K562 (cell line): ENCODE results near the gene GNG3. TPM values are rescaled to one million over a fixed set of nuclear protein-coding genes. Genes with fewer than 3 reads are reported as not detected.

ENCODE experiments used
- ATAC-seq: fragments of 200-7000 bp; cut with Tn5 transposase; 3 replicates; pipeline ENCODE4 v1.9.1; 2020; ENCODE audit warnings: moderate library complexity
- BruUV-seq: library from RNA; stranded (reverse); fragments of 400-500 nt; replicated peaks from 2 replicates; lab custom pipeline; 2021; lab: Mats Ljungman, UMichigan
- CTCF ChIA-PET: fragments of 300-600 bp; formaldehyde crosslinking; extraction: SDS; loops from one replicate; lab custom pipeline; 2021; ENCODE audit warnings: low intra/inter-chr PET ratio; lab: Yijun Ruan, JAX
- POLR2A ChIA-PET: fragments of 300-600, 350-650 bp; sonication (Branson Sonifier 250); formaldehyde crosslinking; extraction: SDS; loops from one replicate; lab custom pipeline; 2021; ENCODE audit warnings: antibody characterized with exemption, inconsistent platforms; lab: Yijun Ruan, JAX
- DNase-seq, 4 experiments: peaks; one replicate each; pipeline versions ENCODE4 v3.0.0 to v3.0.0-alpha.2; 2011 to 2018; ENCODE audit warnings: low spot score in 3 of 4, mixed read lengths in 3 of 4; ENCODE audit errors: extremely low read depth in 1 of 4
- FAIRE-seq: peaks from 2 replicates; lab custom pipeline; 2011; peaks lifted over from hg19 to GRCh38; lab: Jason Lieb, UNC
- H2AFZ ChIP-seq: 2 replicates; pipeline ENCODE4 v1.6.0; 2011; ENCODE audit warnings: low read depth, low read length, control low read depth, inconsistent platforms
- H3K27ac ChIP-seq: fragments of 200-600 bp; 3 replicates; pipeline ENCODE4 v1.8.0; 2011; ENCODE audit warnings: low read depth, mild to moderate bottlenecking, control low read depth, inconsistent platforms, low read length, moderate library complexity, mixed read lengths; ENCODE audit errors: extremely low read depth
- H3K27me3 ChIP-seq, 2 experiments: fragments of 300-600 bp in 1 of 2; 2 replicates in 1 of 2; 3 replicates in 1 of 2; pipeline versions ENCODE4 v1.6.0 to v1.8.0; 2011; ENCODE audit warnings: inconsistent platforms in 2 of 2, low read length in 2 of 2, mild to moderate bottlenecking in 1 of 2, mixed read lengths in 1 of 2, moderate library complexity in 1 of 2; ENCODE audit not compliant: control insufficient read depth in 2 of 2, insufficient read depth in 2 of 2
- H3K36me3 ChIP-seq: fragments of 300-600 bp; 3 replicates; pipeline ENCODE4 v1.8.0; 2011; ENCODE audit warnings: mild to moderate bottlenecking, low read length, inconsistent platforms; ENCODE audit not compliant: control insufficient read depth, insufficient read depth
- H3K4me1 ChIP-seq, 2 experiments: fragments of 200-600 bp in 1 of 2; replicated peaks in 1 of 2; 2 replicates in 1 of 2; 3 replicates in 1 of 2; pipeline versions ENCODE4 v1.5.1 to v1.8.0; 2011; ENCODE audit warnings: inconsistent platforms in 2 of 2, low read length in 2 of 2, mild to moderate bottlenecking in 1 of 2, mixed read lengths in 1 of 2, moderate library complexity in 1 of 2; ENCODE audit not compliant: control insufficient read depth in 2 of 2, insufficient read depth in 2 of 2
- H3K4me2 ChIP-seq: 2 replicates; pipeline ENCODE4 v1.6.1; 2011; ENCODE audit warnings: low read length, control low read depth, inconsistent platforms, mixed read lengths; ENCODE audit not compliant: insufficient read depth
- H3K4me3 ChIP-seq: fragments of 200-600 bp; sonication (generic), shearing (Covaris generic); 2 replicates; pipeline ENCODE4 v1.5.1; 2016; ENCODE audit warnings: control low read depth, inconsistent platforms
- H3K79me2 ChIP-seq: fragments of 200-600 bp; 3 replicates; pipeline ENCODE4 v1.8.0; 2011; ENCODE audit warnings: low read length, inconsistent platforms; ENCODE audit not compliant: control insufficient read depth, insufficient read depth
- H3K9ac ChIP-seq, 2 experiments: 2 replicates each; pipeline versions ENCODE4 v1.6.0 to v1.6.1; 2011; ENCODE audit warnings: low read depth in 2 of 2, low read length in 2 of 2, control low read depth in 1 of 2, inconsistent platforms in 1 of 2, mild to moderate bottlenecking in 1 of 2, mixed read lengths in 1 of 2; ENCODE audit not compliant: insufficient read depth in 1 of 2
- H3K9me1 ChIP-seq: one replicate; pipeline ENCODE4 v1.6.0; 2011; ENCODE audit warnings: inconsistent platforms, mild to moderate bottlenecking, low read length, moderate library complexity; ENCODE audit not compliant: control insufficient read depth, insufficient read depth
- H3K9me3 ChIP-seq: replicated peaks from 2 replicates; pipeline ENCODE4 v1.5.1; 2011; ENCODE audit warnings: low read depth, low read length, inconsistent platforms; ENCODE audit not compliant: control insufficient read depth, insufficient read depth
- H4K20me1 ChIP-seq: replicated peaks from 2 replicates; pipeline ENCODE4 v1.6.1; 2011; ENCODE audit warnings: low read length, inconsistent platforms, mixed read lengths; ENCODE audit not compliant: control insufficient read depth, insufficient read depth
- MYC ChIP-seq, 2 experiments: fragments of 250-450 bp in 1 of 2; sonication (Bioruptor Pico) in 1 of 2; IDR thresholded peaks; 2 replicates each; pipeline versions ENCODE4 v1.5.1 to v1.6.1; 2012 to 2021; ENCODE audit warnings: low read depth in 2 of 2, borderline replicate concordance in 1 of 2, improper control_type of control experiment in 1 of 2, low read length in 1 of 2, mild to moderate bottlenecking in 1 of 2, moderate library complexity in 1 of 2
- NCOR1 ChIP-seq: fragments of 450-650 bp; IDR thresholded peaks from 2 replicates; pipeline ENCODE4 v1.6.1; 2016; ENCODE audit warnings: mild to moderate bottlenecking, moderate library complexity
- POLR2A ChIP-seq: fragments of 450-650 bp; conservative IDR thresholded peaks from 2 replicates; pipeline ENCODE4 v1.6.1; 2016
- STAG1 ChIP-seq: sonication (generic); formaldehyde crosslinking; IDR thresholded peaks from 2 replicates; pipeline ENCODE4 v1.5.0; 2020; ENCODE audit warnings: missing genetic modification reagents, borderline replicate concordance
- SUPT5H ChIP-seq: fragments of 450-650 bp; IDR thresholded peaks from 2 replicates; pipeline ENCODE4 v1.6.1; 2016
- ZNF24 ChIP-seq: fragments of 450-650 bp; IDR thresholded peaks from 2 replicates; pipeline ENCODE4 v1.6.1; 2016
- WGBS: fragments of 100-300 bp; shearing (Covaris generic); methylation state at CpG from one replicate; pipeline ENCODE4 v1.1.6; 2016; ENCODE audit warnings: low coverage, mixed read lengths; ENCODE audit not compliant: insufficient coverage; ENCODE audit errors: missing lambda C conversion rate; 5-methylcytosine and 5-hydroxymethylcytosine counted together
- in situ Hi-C: fragments of 300-500 bp; cut with MboI; formaldehyde crosslinking; loops from 4 replicates; pipeline ENCODE4 v1.15.0; 2018; ENCODE audit warnings: inconsistent platforms, mixed read lengths
- intact Hi-C: fragments of 100-400 bp; cut with micrococcal nuclease; formaldehyde crosslinking; loops from 2 replicates; pipeline ENCODE4 v1.14.2; 2022
- polyA plus RNA-seq, 8 experiments: library from polyadenylated mRNA; depleted of rRNA in 4 of 8; stranded (reverse) in 5 of 8; unstranded in 3 of 8; fragments of >200 nt; fragmentation: Nextera tagmentation in 2 of 8; fragmentation: Illumina TruSeq in 1 of 8; extraction: Ambion mirVana in 2 of 8; extraction: Trizol in 1 of 8; gene quantifications; 2 replicates each; pipeline versions ENCODE4 v1.2.1 to v1.2.3, GENCODE V29; 2011 to 2014; ENCODE audit warnings: inconsistent platforms in 1 of 8, missing spikeins in 1 of 8
- total RNA-seq, 7 experiments: library from RNA; depleted of rRNA in 6 of 7; stranded (reverse); fragments of >200 nt in 6 of 7; fragmentation: Illumina TruSeq in 2 of 7; extraction: Trizol in 2 of 7; gene quantifications; 2 replicates each; pipeline versions ENCODE4 v1.2.1 to v1.2.3, GENCODE V29; 2011 to 2021; ENCODE audit warnings: low replicate concordance in 1 of 7

GNG3 gene
- total and polyA plus RNA-seq, 9 of the 15 experiments (the other 6 are each of a cell fraction or from before 2014, with no cell fraction given): 0.07 TPM; not detected in 8

- H2AFZ ChIP-seq: no peak overlapping the region
- intact Hi-C loops: loop anchor here (5.0 kb wide), 1 partner anchor 175 kb away; no protein-coding TSS in a partner anchor
- H3K4me1 ChIP-seq: peaks cover 19 to 52% of the 10 kb centered on the region in 2 experiments; a peak in 4 of 5 replicates
- no TSS peak for BruUV-seq
- no peak for FAIRE-seq
- H3K27me3 ChIP-seq: no peaks in the 10 kb centered on the region
- H3K9me3 ChIP-seq: no peaks in the 10 kb centered on the region
- 15% methylated on average over 2 of the region's 2 CpGs for WGBS
- H3K4me2 ChIP-seq: peak overlapping the region; percentile 97
- peak in 2 of 4 experiments; percentile 4 to 46 for DNase-seq
- peaks cover 7% of the 10 kb centered on the region; the same call in 1 of the 2 replicates for H4K20me1 ChIP-seq
- in situ Hi-C loops: no loop called here
- H3K9ac ChIP-seq: peak overlapping the region; percentile 76 to 85; a peak in 3 of 4 replicates
- ChIA-PET POLR2A (interaction anchor here (0.6 to 8.8 kb wide), 17 partner anchors 10 to 188 kb away, joined by 3 to 161 read pairs (median 5); partner anchors contain the start of genes B3GAT3, EML3, GANAB and INTS5), CTCF (no interaction called here)
- H3K4me3 ChIP-seq: peak overlapping the region; percentile 73
- H3K27ac ChIP-seq: peak overlapping the region; percentile 72
- peaks cover 45% of the 10 kb centered on the region for H3K36me3 ChIP-seq
- TF ChIP-seq SUPT5H (peak; percentile 37; the same call in 1 of the 2 replicates), NCOR1 (0 out of 2 replicates have a peak, but pooled peaks have one; percentile 4), MYC (IDR thresholded peaks at IDR 0.05; ENCODE audit: low read depth, low read length) (no peak), MYC (CRISPR knock-in tag; IDR thresholded peaks at IDR 0.05; ENCODE audit: borderline replicate concordance, low read depth) (no peak), POLR2A (peak; percentile 24; the same call in 1 of the 2 replicates), ZNF24 (no peak), STAG1 (no peak)
- TF ChIP-seq, all 486 proteins: peak for 3
- ATAC-seq: no peak
- Histone ChIP-seq H3K79me2 (peaks cover 94% of the 10 kb centered on the region), H3K9me1 (no peaks in the 10 kb centered on the region)
Measured at GRCh38 chr11:62667460-62667859, 40.0 kb upstream of the GNG3 start.
